RWPE1 (cell line): ENCODE results near the gene GPER1.

Experiments
- CTCF ChIA-PET: fragments of 350-600 bp; sonication (Branson Sonifier 250); formaldehyde crosslinking; extraction: SDS; loops from one replicate; lab custom pipeline; 2021; lab: Yijun Ruan, JAX
- POLR2A ChIA-PET: fragments of 400-600 bp; formaldehyde crosslinking; extraction: SDS; loops from one replicate; lab custom pipeline; 2020; ENCODE audit warnings: antibody characterized with exemption; ENCODE audit not compliant: low non-redundant PET; lab: Yijun Ruan, JAX
- DNase-seq: peaks from one replicate; pipeline ENCODE4 v3.0.0; 2012; ENCODE audit warnings: low spot score
- H3K27ac ChIP-seq: fragments of 450-650 bp; 2 replicates; pipeline ENCODE4 v1.5.1; 2017
- TF ChIP-seq, protein P1 (sequence below): fragments of 450-650 bp; conservative IDR thresholded peaks from 2 replicates; pipeline ENCODE4 v1.5.1; 2017; ENCODE audit warnings: low read depth, mild to moderate bottlenecking

The GPER1 gene

DNA sequence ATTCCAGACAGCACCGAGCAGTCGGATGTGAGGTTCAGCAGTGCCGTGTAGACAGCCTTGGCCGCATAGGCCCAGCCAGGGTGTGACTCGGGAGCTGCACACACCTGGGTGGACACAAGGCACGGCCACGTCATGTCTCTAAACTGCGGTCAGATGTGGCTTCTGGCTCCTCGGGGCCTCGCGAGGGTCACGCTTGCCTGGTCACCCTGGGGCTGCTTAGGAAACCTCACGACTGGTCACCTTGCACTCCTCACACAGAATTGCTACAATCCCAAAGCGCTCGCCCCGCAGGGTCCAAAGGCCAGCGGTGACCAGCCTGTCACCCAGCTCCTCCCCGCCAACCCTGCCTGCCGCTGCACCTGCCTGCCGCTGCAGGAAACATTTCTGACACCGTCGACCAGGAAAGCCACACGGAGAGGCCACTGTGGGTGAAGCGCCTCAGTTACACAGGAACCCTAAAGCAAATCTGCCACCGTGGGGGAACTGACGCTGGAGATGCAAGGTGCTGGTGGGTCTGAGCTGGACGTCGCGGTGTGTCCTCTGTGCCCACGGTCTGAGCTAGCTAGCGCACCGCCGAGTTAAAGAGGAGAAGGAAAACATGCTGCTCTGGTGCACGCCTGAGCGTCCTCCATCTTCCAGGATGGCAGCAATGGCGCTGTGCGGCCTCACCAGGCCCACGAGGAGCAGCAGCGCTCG is 5.0 kb downstream of the GPER1 start:
- POLR2A ChIA-PET: interaction anchor here (0.7 kb wide), 1 partner anchor 82 kb away, joined by 3 read pairs; no protein-coding TSS in a partner anchor
- TF ChIP-seq, protein P1, sequence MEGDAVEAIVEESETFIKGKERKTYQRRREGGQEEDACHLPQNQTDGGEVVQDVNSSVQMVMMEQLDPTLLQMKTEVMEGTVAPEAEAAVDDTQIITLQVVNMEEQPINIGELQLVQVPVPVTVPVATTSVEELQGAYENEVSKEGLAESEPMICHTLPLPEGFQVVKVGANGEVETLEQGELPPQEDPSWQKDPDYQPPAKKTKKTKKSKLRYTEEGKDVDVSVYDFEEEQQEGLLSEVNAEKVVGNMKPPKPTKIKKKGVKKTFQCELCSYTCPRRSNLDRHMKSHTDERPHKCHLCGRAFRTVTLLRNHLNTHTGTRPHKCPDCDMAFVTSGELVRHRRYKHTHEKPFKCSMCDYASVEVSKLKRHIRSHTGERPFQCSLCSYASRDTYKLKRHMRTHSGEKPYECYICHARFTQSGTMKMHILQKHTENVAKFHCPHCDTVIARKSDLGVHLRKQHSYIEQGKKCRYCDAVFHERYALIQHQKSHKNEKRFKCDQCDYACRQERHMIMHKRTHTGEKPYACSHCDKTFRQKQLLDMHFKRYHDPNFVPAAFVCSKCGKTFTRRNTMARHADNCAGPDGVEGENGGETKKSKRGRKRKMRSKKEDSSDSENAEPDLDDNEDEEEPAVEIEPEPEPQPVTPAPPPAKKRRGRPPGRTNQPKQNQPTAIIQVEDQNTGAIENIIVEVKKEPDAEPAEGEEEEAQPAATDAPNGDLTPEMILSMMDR: no peak
- CTCF ChIA-PET: interaction anchor here (1.0 kb wide), 1 partner anchor 100 kb away, joined by 3 read pairs; no protein-coding TSS in a partner anchor
- DNase-seq: no peak
- no peak overlapping the region for H3K27ac ChIP-seq

- ChIA-PET POLR2A (interaction anchor here (0.7 kb wide), 1 partner anchor 81 kb away, joined by 3 read pairs; no protein-coding TSS in a partner anchor), CTCF (interaction anchor here (0.5 to 1.0 kb wide), 3 partner anchors 50 to 100 kb away, joined by 3 read pairs; no protein-coding TSS in a partner anchor)
- TF ChIP-seq, protein P1: no peak
- H3K27ac ChIP-seq: no peak overlapping the region
- no peak for DNase-seq
These were observed 5.6 kb downstream of the GPER1 start for GRCh38 chr7:1093502-1093843.

DNA sequence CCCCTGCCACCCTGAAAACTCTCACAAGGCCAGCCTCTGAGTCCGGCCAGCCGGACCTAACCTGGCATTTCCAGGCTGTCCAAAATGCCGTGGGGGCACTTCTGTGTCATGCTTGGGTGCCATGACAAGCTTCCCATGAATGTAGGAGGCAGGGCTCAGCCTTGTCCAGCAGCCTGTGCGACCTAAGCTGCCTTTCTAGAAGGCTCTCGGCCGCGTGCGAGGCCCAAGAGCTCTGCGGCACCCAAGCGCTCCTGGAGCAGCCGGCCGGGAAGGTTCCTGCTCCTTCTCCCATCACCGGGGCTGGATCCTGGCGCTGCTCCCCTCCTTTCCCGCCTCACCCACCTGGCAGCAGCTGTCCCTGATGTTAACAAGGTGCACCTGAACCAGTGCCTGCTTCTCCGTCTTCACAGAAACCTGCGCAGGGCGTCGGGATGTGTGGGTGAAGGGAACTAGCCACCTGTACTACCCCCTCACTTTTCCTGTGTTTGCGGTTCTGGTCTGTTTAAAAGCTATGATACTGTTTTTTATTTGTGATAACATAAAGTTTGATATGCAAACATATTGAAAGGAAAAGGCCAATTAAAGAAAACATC is 6.1 kb downstream of the GPER1 start:
- POLR2A ChIA-PET: no interaction called here
- TF ChIP-seq, protein P1: no peak
- CTCF ChIA-PET: interaction anchor here (0.5 to 1.0 kb wide), 4 partner anchors 50 to 391 kb away, joined by 3 read pairs; no protein-coding TSS in a partner anchor
- DNase-seq: no peak
- H3K27ac ChIP-seq: no peak overlapping the region

- CTCF ChIA-PET: interaction anchor here (0.7 kb wide), 2 partner anchors 29 to 392 kb away, joined by 3 to 4 read pairs; no protein-coding TSS in a partner anchor
- DNase-seq: no peak
- H3K27ac ChIP-seq: no peak overlapping the region
- POLR2A ChIA-PET: no interaction called here
- TF ChIP-seq, protein P1: no peak
These were observed 7.0 kb downstream of the GPER1 start for GRCh38 chr7:1094870-1095269.

- TF ChIP-seq, protein P1: no peak
- CTCF ChIA-PET: interaction anchor here (0.7 kb wide), 1 partner anchor 30 kb away, joined by 4 read pairs; no protein-coding TSS in a partner anchor
- no peak for DNase-seq
- no peak overlapping the region for H3K27ac ChIP-seq
- POLR2A ChIA-PET: no interaction called here
These were observed 7.8 kb downstream of the GPER1 start for GRCh38 chr7:1095621-1096155.
